Measurements from ENCODE around the gene SH2D3C.
"Not testable (repeated sequence)": the region's sequence is repeated elsewhere in the genome, so short reads cannot be mapped to it uniquely, and the experiment has no call there.

The SH2D3C gene

DNA sequence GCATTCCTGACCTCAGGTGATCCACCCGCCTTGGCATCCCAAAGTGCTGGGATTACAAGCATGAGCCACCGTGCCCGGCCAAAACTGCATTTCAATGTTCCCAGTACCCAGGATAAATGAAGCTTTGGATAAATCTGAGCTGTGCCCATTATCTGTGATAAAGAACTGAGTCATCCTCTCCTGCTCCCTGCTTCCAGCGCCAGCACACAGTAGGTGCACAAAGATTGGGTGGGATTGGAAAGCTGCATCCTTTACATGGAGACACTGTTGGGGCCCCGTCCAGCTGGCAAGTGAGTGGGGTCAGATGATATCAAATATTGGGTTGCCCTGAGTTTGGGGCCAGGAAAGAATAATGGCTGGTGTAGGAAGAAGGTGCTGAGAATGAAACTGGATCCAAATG is 17.4 kb downstream of the SH2D3C start:
- Histone ChIP-seq H3K27ac (ENCODE audit: low read depth, low read length) (no peak overlapping the region), H3K27me3 (ENCODE audit: insufficient read depth, low read length) (peaks cover 5% of the 10 kb centered on the region), H3K4me1 (ENCODE audit: insufficient read depth, low read length) (peaks cover 13% of the 10 kb centered on the region), H3K36me3 (ENCODE audit: insufficient read depth, low read length) (no peaks in the 10 kb centered on the region), H3K9me3 (ENCODE audit: insufficient read depth, low read depth, low read length) (no peaks in the 10 kb centered on the region), H3K9ac (ENCODE audit: low read depth, low read length) (no peak overlapping the region), H3K4me3 (ENCODE audit: low read length) (no peak overlapping the region)
- 91% methylated on average over 5 of the region's 5 CpGs for WGBS

DNA sequence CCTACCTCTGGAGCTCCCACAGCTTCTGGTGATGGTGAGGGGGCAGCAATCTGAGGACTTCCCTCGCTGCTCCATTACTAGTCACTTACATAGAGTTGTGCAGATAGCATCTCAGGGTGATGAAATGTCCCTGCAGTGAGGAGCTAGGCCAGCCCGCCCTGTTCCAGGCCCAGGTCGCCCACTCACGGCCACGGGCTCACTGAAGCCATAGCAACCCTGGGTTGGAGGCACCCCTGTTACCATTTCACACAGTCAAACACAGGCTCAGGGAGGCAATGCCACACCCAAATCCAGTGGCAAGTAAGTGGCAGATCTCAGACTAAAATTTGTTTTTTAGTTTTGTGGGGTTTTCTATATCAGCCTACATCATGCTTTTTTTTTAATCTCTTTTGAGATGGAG is 19.6 kb downstream of the SH2D3C start:
- H3K36me3 ChIP-seq (ENCODE audit: insufficient read depth, low read length) = no peaks in the 10 kb centered on the region
- H3K9ac ChIP-seq (ENCODE audit: low read depth, low read length) = no peak overlapping the region
- peaks cover 23% of the 10 kb centered on the region for H3K27me3 ChIP-seq (ENCODE audit: insufficient read depth, low read length)
- H3K9me3 ChIP-seq (ENCODE audit: insufficient read depth, low read depth, low read length) = no peaks in the 10 kb centered on the region
- peaks cover 16% of the 10 kb centered on the region for H3K4me1 ChIP-seq (ENCODE audit: insufficient read depth, low read length)
- no peak overlapping the region for H3K4me3 ChIP-seq (ENCODE audit: low read length)
- peak overlapping the region; percentile 18; the same call in 1 of the 2 replicates for H3K27ac ChIP-seq (ENCODE audit: low read depth, low read length)
- WGBS = 81% methylated on average over 5 of the region's 5 CpGs

GRCh38 chr9:127756776-127757175 is 21.7 kb downstream of the SH2D3C start:
- WGBS = 83% methylated on average over 11 of the region's 11 CpGs
- H3K4me1 ChIP-seq (ENCODE audit: insufficient read depth, low read length); H3K9me3 ChIP-seq (ENCODE audit: insufficient read depth, low read depth, low read length); H3K27ac ChIP-seq (ENCODE audit: low read depth, low read length); H3K4me3 ChIP-seq (ENCODE audit: low read length); H3K9ac ChIP-seq (ENCODE audit: low read depth, low read length); H3K36me3 ChIP-seq (ENCODE audit: insufficient read depth, low read length): not testable (repeated sequence)
- H3K27me3 ChIP-seq (ENCODE audit: insufficient read depth, low read length) = peaks cover 43% of the 10 kb centered on the region

DNA sequence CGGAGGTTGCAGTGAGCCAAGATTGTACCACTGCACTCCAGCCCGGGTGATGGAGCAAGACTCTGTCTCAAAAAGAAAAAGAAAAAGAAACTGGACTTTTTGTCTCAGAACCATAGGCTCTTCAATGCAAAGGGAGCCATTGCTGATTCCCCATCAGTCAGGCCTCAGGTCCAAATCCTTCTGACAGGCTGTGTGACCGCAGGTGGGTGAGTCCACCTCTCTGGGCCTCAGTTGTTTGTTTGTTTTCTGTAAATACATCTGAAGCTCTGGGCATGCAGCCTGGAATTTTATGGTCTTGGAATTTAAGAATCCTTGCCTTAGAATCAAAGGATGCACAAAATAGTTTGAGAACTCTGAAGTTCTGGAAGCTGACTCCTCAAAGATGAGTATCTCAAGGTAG is 22.2 kb downstream of the SH2D3C start:
- Histone ChIP-seq H3K36me3 (ENCODE audit: insufficient read depth, low read length) (no peaks in the 10 kb centered on the region), H3K27ac (ENCODE audit: low read depth, low read length) (no peak overlapping the region), H3K4me1 (ENCODE audit: insufficient read depth, low read length) (0 out of 2 replicates have a peak, but pooled peaks cover 4% of the 10 kb centered on the region), H3K27me3 (ENCODE audit: insufficient read depth, low read length) (peaks cover 46% of the 10 kb centered on the region), H3K9me3 (ENCODE audit: insufficient read depth, low read depth, low read length) (no peaks in the 10 kb centered on the region), H3K4me3 (ENCODE audit: low read length) (no peak overlapping the region), H3K9ac (ENCODE audit: low read depth, low read length) (no peak overlapping the region)
- 89% methylated on average over 3 of the region's 3 CpGs for whole genome bisulfite sequencing

DNA sequence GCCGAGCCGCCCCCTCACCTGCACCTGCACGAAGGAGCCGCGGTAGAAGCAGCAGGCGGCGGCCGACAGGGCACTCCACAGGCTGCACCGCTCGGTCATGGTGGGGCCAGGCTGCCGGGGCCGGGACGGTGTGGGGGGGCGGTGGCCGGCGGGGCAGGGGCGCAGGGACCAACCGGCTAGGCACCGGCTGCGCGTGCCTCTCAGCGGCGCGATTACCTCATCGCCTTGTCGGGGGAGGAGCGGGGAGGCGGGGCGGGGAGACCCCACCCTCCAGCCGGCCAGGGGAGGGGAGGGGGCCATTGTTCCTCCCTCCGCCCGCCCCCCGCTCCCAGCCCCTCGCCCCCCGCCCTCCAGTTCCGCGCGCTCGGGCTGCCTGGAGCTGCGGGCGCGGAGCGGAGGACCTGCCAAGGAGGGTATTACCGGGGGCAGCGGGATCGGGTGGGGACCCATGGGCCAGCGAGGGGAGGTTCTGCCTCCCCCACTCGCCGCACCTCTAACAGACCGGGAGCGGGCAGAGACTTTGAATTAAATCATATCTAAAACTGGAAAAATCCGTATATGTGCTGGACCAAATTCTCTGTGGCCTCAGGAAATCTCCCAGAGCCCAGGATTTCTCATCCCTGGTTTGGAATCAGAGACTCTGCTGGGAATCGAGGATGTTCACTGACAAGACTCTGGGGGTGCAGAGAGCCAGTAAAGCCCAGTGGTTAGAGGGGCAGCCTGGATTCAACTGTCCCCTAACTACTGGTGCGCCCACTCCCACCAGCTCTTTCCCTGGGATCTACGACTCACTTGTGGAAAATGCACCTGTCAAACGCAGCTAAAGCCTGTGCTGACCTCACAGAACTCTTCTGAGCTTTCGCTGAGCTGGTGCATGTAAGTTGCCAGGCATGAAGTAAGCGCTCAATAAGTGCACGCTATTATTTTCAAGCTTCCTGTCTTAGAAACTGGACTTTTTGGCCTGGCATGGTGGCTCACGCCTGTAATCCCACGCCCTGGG is 23.1 kb downstream of the SH2D3C start:
- Histone ChIP-seq H3K27me3 (ENCODE audit: insufficient read depth, low read length) (peaks cover 46% of the 10 kb centered on the region), H3K27ac (ENCODE audit: low read depth, low read length) (no peak overlapping the region), H3K9ac (ENCODE audit: low read depth, low read length) (0 out of 2 replicates have a peak overlapping the region, but pooled peaks have one; percentile 14), H3K9me3 (ENCODE audit: insufficient read depth, low read depth, low read length) (no peaks in the 10 kb centered on the region), H3K4me1 (ENCODE audit: insufficient read depth, low read length) (0 out of 2 replicates have a peak, but pooled peaks cover 3% of the 10 kb centered on the region), H3K4me3 (ENCODE audit: low read length) (peak overlapping the region; percentile 63), H3K36me3 (ENCODE audit: insufficient read depth, low read length) (0 out of 2 replicates have a peak, but pooled peaks cover 2% of the 10 kb centered on the region)
- 10% methylated on average over 54 of the region's 61 CpGs for WGBS

DNA sequence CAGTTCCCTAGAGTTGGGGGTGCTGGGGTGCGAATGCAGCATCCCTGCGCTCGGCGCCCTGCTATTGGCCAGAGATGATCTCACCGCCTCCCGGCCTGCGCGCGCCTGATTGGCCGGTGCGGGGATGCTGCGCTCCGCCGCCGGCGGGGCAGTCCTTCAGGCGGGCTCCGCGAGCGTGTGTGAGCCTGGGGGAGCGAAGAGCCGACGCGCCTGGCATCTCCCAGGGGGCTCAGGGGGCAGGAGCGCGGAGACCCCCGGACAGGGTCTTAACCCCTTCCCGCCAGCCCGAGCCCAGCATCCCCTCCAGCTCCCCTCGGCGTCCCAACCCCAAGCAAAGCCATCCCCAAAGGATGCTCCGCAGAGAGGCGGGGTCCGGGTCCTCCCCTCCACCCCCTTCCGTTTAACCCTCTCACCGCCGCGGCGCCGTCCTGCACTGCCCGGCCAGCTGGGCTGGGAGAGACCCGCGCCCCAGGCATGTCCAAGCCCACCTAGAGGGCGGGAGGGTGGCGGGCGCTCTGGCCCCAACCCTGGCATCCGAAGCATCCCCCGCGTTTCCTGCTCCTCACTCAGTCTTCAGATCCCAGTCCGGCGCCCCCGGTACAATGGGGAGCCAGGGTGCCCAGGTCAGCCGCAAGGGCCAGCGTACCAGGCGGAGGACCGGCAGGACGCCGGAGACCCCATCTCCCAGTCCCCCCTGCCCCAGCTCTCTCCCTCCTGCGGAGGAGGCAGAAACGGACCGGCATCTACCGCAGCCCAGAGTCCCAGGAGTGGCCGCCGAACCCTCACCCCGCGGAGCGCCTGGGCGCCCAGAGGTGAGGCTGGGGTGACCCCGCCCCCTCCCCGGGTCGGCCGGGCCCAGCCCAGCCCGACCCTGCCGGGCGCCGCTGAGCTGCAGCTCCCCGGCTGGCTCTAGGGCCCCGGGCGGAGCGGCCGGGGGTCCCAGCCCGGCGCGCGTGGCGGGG is 24.1 kb downstream of the SH2D3C start:
- peak overlapping the region; percentile 14; the same call in 1 of the 2 replicates for H3K9ac ChIP-seq (ENCODE audit: low read depth, low read length)
- H3K36me3 ChIP-seq (ENCODE audit: insufficient read depth, low read length) = peaks cover 3% of the 10 kb centered on the region
- H3K4me1 ChIP-seq (ENCODE audit: insufficient read depth, low read length) = 0 out of 2 replicates have a peak, but pooled peaks cover 3% of the 10 kb centered on the region
- H3K27ac ChIP-seq (ENCODE audit: low read depth, low read length) = no peak overlapping the region
- H3K27me3 ChIP-seq (ENCODE audit: insufficient read depth, low read length) = peaks cover 46% of the 10 kb centered on the region
- H3K9me3 ChIP-seq (ENCODE audit: insufficient read depth, low read depth, low read length) = no peaks in the 10 kb centered on the region
- WGBS = 1% methylated on average over 86 of the region's 86 CpGs
- peak overlapping the region; percentile 62 for H3K4me3 ChIP-seq (ENCODE audit: low read length)

- no peak overlapping the region for H3K27ac ChIP-seq (ENCODE audit: low read depth, low read length)
- 66% methylated on average over 8 of the region's 8 CpGs for WGBS
- H3K4me1 ChIP-seq (ENCODE audit: insufficient read depth, low read length) = 0 out of 2 replicates have a peak, but pooled peaks cover 3% of the 10 kb centered on the region
- peaks cover 11% of the 10 kb centered on the region for H3K36me3 ChIP-seq (ENCODE audit: insufficient read depth, low read length)
- peaks cover 46% of the 10 kb centered on the region for H3K27me3 ChIP-seq (ENCODE audit: insufficient read depth, low read length)
- no peak overlapping the region for H3K9ac ChIP-seq (ENCODE audit: low read depth, low read length)
- no peaks in the 10 kb centered on the region for H3K9me3 ChIP-seq (ENCODE audit: insufficient read depth, low read depth, low read length)
- peak overlapping the region; percentile 62; the same call in 1 of the 2 replicates for H3K4me3 ChIP-seq (ENCODE audit: low read length)
Measured at GRCh38 chr9:127753622-127754021, 24.8 kb downstream of the SH2D3C start.

GRCh38 chr9:127753148-127753547 is 25.3 kb downstream of the SH2D3C start:
- Histone ChIP-seq H3K27ac (ENCODE audit: low read depth, low read length) (no peak overlapping the region), H3K9me3 (ENCODE audit: insufficient read depth, low read depth, low read length) (no peaks in the 10 kb centered on the region), H3K36me3 (ENCODE audit: insufficient read depth, low read length) (peaks cover 14% of the 10 kb centered on the region), H3K9ac (ENCODE audit: low read depth, low read length) (no peak overlapping the region), H3K27me3 (ENCODE audit: insufficient read depth, low read length) (peaks cover 46% of the 10 kb centered on the region), H3K4me1 (ENCODE audit: insufficient read depth, low read length) (0 out of 2 replicates have a peak, but pooled peaks cover 3% of the 10 kb centered on the region), H3K4me3 (ENCODE audit: low read length) (no peak overlapping the region)
- WGBS = 88% methylated on average over 8 of the region's 8 CpGs

DNA sequence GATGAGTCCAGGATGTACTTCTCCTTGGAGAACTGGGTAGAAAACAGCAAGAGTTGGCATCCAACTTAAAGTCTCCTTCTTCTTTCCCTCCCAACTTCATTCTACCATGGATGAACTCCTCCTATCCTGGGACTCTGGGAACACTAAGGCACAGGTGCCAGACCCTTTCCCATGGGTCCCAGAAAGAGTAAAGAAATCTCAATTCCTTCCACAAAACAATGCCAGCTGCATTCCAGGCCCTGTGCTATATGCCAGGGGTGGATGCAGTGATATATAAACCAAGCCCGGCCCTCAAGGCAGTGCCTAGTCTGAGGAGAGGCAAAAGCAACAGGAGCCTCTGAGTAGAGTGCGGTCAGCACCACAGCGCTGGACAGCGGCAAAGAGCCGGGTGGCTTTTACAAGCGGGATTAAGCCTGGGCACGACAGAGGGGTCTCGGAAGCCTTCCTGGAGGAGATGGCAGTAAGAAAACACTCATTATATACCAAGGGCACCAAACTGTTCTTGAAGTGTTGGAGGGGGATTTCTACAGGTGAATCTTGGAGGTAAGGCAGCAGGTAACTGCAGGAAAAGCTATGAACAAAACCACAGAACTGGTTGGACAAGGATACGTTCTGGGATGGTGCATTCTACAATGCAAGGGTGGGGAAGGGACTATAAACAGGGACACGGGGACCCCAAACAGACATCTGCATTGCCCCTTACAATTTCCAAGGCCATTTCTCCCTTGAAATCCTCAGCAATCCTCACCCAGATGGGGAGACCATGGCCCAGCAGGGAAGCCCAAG is 27.0 kb downstream of the SH2D3C start:
- Histone ChIP-seq H3K27me3 (ENCODE audit: insufficient read depth, low read length) (peaks cover 46% of the 10 kb centered on the region), H3K4me1 (ENCODE audit: insufficient read depth, low read length) (0 out of 2 replicates have a peak, but pooled peaks cover 3% of the 10 kb centered on the region), H3K4me3 (ENCODE audit: low read length) (no peak overlapping the region), H3K36me3 (ENCODE audit: insufficient read depth, low read length) (peaks cover 14% of the 10 kb centered on the region), H3K9ac (ENCODE audit: low read depth, low read length) (no peak overlapping the region), H3K9me3 (ENCODE audit: insufficient read depth, low read depth, low read length) (no peaks in the 10 kb centered on the region), H3K27ac (ENCODE audit: low read depth, low read length) (no peak overlapping the region)
- 31% methylated on average over 10 of the region's 10 CpGs for WGBS

- Histone ChIP-seq H3K27ac (ENCODE audit: low read depth, low read length) (no peak overlapping the region), H3K4me1 (ENCODE audit: insufficient read depth, low read length) (no peaks in the 10 kb centered on the region), H3K9ac (ENCODE audit: low read depth, low read length) (no peak overlapping the region), H3K9me3 (ENCODE audit: insufficient read depth, low read depth, low read length) (no peaks in the 10 kb centered on the region), H3K36me3 (ENCODE audit: insufficient read depth, low read length) (peaks cover 14% of the 10 kb centered on the region), H3K27me3 (ENCODE audit: insufficient read depth, low read length) (peaks cover 27% of the 10 kb centered on the region), H3K4me3 (ENCODE audit: low read length) (no peak overlapping the region)
- 94% methylated on average over 26 of the region's 26 CpGs for WGBS
Measured at GRCh38 chr9:127749090-127749787, 29.2 kb downstream of the SH2D3C start.
